GM18502 (cell line): ENCODE data around the gene STK32C.

Experiments
- ATAC-seq: cut with Tn5 transposase; IDR thresholded peaks from one replicate; pipeline ENCODE4 v1.9.1; 2021; ENCODE audit warnings: mild to moderate bottlenecking; ENCODE audit not compliant: unreplicated experiment, poor library complexity

Gene STK32C

GRCh38 chr10:132192076-132192975 lies 115.4 kb downstream of the STK32C start:
- ATAC-seq, result no peak

- ATAC-seq, result no peak
Measured at GRCh38 chr10:132189810-132190422, 117.8 kb downstream of the STK32C start.

- no peak for ATAC-seq
Measured at GRCh38 chr10:132189016-132189415, 118.7 kb downstream of the STK32C start.

- ATAC-seq, result no peak
Measured at GRCh38 chr10:132188331-132188730, 119.4 kb downstream of the STK32C start.

GRCh38 chr10:132187430-132188138 lies 120.2 kb downstream of the STK32C start:
- ATAC-seq, result no peak

GRCh38 chr10:132186488-132187429 lies 121.0 kb downstream of the STK32C start, which contains the start of gene DPYSL4:
Gene DPYSL4 (plus strand): TSS chr10:132186948. CDS start chr10:132187064, 116 bp downstream.
- peak; percentile 45 for ATAC-seq

- ATAC-seq, result no peak
Measured at GRCh38 chr10:132185601-132186487, 121.9 kb downstream of the STK32C start.

- ATAC-seq, result no peak
Measured at GRCh38 chr10:132184816-132185593, 122.7 kb downstream of the STK32C start.

GRCh38 chr10:132183046-132183445 lies 124.7 kb downstream of the STK32C start:
- no peak for ATAC-seq

GRCh38 chr10:132182591-132182990 lies 125.2 kb downstream of the STK32C start:
- no peak for ATAC-seq

GRCh38 chr10:132181691-132182425 lies 125.9 kb downstream of the STK32C start:
- no peak for ATAC-seq

- no peak for ATAC-seq
Measured at GRCh38 chr10:132180736-132181135, 127.0 kb downstream of the STK32C start.

GRCh38 chr10:132179551-132180392 lies 128.0 kb downstream of the STK32C start:
- no peak for ATAC-seq

- no peak for ATAC-seq
Measured at GRCh38 chr10:132178672-132179545, 128.8 kb downstream of the STK32C start.

GRCh38 chr10:132178046-132178445 lies 129.7 kb downstream of the STK32C start:
- ATAC-seq, result no peak
